Subcutaneous abdominal adipose tissue (tissue), 5 donors: Measurements from ENCODE around the gene INPP5A.
"Not testable (repeated sequence)": the region's sequence is repeated elsewhere in the genome, so short reads cannot be mapped to it uniquely, and the experiment has no call there.

ENCODE experiments used
- H3K27ac ChIP-seq: one replicate; pipeline ENCODE4 v1.7.0; 2013; ENCODE audit warnings: low read depth, mild to moderate bottlenecking, inconsistent platforms, low read length, moderate library complexity
- H3K27me3 ChIP-seq, 5 donors: one replicate each; pipeline ENCODE4 v1.7.0; 2013; ENCODE audit warnings: low read length in 5 of 5, inconsistent platforms in 1 of 5; ENCODE audit not compliant: control insufficient read depth in 5 of 5, insufficient read depth in 4 of 5
- H3K36me3 ChIP-seq, 5 donors: one replicate each; pipeline ENCODE4 v1.7.0; 2013; ENCODE audit warnings: low read length in 5 of 5; ENCODE audit not compliant: control insufficient read depth in 5 of 5, insufficient read depth in 5 of 5
- H3K4me1 ChIP-seq, 5 donors: one replicate each; pipeline ENCODE4 v1.7.0; 2013; ENCODE audit warnings: low read length in 5 of 5, mild to moderate bottlenecking in 3 of 5, moderate library complexity in 1 of 5; ENCODE audit not compliant: control insufficient read depth in 5 of 5, insufficient read depth in 5 of 5
- H3K4me3 ChIP-seq, 5 donors: one replicate each; pipeline ENCODE4 v1.7.0; 2013; ENCODE audit warnings: low read length in 5 of 5, low read depth in 1 of 5
- H3K9ac ChIP-seq, 5 donors: one replicate each; pipeline ENCODE4 v1.7.0; 2013; ENCODE audit warnings: low read length in 5 of 5, mild to moderate bottlenecking in 4 of 5, moderate library complexity in 3 of 5
- H3K9me3 ChIP-seq, 5 donors: one replicate each; pipeline ENCODE4 v1.7.0; 2013; ENCODE audit warnings: low read length in 5 of 5; ENCODE audit not compliant: control insufficient read depth in 5 of 5
- donor health status: healthy.
- donor health status: healthy.
- donor health status: healthy.
- donor health status: healthy.
- donor health status: healthy.

INPP5A gene

DNA sequence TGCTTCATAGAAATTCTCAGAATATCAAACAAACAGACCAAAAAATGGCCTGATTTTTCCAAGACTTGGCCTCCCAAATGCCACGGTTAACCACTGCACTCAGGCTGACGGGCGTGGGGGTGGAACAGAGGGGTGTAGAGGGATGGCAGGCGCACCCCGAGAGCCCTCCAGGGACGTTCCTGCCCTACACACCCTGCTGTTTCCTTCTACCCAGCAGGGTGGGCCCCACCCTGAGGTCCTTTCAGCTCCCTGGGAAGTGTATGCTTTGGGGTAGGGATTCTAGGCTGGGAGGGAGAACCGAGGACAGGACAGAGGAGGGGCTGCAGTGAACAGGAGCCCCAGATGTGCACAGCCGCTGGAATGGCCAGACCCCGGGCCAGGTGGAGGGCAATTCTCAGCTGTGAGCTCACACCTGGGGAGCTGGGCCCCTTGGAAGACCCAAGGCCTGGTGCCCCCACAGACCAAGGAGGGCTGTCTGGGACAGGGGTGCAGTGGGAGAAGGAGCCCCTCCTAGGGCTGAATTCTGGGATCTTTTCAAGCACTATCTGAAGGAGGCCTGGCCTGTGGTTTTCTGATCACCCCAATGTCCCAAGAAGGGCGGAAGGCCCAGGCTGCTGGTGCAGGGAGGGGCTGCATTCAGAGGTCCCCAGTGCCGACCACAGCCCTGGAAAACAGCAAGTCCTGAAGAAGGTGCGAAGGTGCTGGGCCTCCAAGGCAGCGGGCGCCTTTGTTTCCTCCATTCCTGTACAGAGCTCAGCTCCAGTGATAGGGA lies 32.9 kb upstream of the INPP5A start:
- Histone ChIP-seq H3K36me3 (no peaks in the 10 kb centered on the region), H3K9ac (no peak overlapping the region), H3K9me3 (no peaks in the 10 kb centered on the region), H3K27ac (no peak overlapping the region), H3K4me1 (peaks cover 0 to 28% (median 12%) of the 10 kb centered on the region in 5 donors), H3K27me3 (peaks cover 0 to 10% (median 6%) of the 10 kb centered on the region in 5 donors), H3K4me3 (no peak overlapping the region)

DNA sequence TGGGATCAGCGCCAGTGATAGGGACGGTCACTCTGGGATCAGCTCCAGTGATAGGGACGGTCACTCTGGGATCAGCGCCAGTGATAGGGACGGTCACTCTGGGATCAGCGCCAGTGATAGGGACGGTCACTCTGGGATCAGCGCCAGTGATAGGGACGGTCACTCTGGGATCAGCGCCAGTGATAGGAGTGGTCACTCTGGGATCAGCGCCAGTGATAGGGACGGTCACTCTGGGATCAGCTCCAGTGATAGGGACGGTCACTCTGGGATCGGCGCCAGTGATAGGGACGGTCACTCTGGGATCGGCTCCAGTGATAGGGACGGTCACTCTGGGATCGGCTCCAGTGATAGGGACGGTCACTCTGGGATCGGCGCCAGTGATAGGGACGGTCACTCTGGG lies 32.0 kb upstream of the INPP5A start:
- not testable (repeated sequence) for H3K9ac ChIP-seq, H3K27ac ChIP-seq

DNA sequence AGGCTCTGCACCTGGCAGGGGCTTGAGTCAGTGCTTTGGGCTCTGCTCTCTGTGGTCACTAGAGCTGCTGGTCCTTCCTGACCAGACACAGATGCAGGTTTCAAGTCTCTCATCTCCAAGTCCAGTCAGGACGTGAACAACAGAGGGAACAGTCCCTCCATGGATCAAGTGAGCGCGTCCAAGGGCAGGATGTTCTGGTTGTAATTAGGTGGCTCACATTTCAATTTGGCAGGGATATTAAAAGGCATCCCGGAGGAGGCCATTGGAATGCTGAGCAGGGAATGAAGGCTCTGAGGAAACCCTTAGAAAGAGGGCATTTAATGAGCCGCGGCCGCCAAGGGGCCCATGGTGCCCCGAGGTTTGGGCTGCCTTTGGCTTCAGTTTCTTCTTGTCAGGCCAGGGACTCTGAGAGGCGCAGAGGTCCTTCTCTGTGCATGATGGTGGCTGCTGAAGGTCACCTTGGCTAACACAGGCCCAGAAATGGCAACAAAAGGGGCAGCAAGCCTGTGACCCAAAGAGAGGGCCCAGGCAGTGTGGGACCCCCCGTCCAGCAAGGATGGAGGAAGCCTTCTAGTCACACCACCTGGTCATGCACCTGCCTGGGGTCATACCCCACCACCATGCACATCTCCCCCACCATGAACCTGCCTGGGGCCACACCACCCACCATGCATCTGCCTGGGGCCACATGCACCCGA lies 30.7 kb upstream of the INPP5A start:
- no peak overlapping the region for H3K9ac ChIP-seq
- no peaks in the 10 kb centered on the region for H3K9me3 ChIP-seq
- H3K4me1 ChIP-seq, result peaks cover 2 to 31% (median 12%) of the 10 kb centered on the region in 5 donors
- H3K27me3 ChIP-seq, result peaks cover 0 to 8% (median 0%) of the 10 kb centered on the region in 5 donors
- H3K4me3 ChIP-seq, result no peak overlapping the region
- no peaks in the 10 kb centered on the region for H3K36me3 ChIP-seq
- H3K27ac ChIP-seq, result no peak overlapping the region

More for the DNA sequence above, 32.0 kb upstream of the INPP5A start:
- H3K9me3 ChIP-seq, H3K4me3 ChIP-seq, H3K27me3 ChIP-seq, H3K36me3 ChIP-seq: not testable (repeated sequence)
- H3K4me1 ChIP-seq, result peaks cover 0 to 28% (median 12%) of the 10 kb centered on the region in 5 donors

DNA sequence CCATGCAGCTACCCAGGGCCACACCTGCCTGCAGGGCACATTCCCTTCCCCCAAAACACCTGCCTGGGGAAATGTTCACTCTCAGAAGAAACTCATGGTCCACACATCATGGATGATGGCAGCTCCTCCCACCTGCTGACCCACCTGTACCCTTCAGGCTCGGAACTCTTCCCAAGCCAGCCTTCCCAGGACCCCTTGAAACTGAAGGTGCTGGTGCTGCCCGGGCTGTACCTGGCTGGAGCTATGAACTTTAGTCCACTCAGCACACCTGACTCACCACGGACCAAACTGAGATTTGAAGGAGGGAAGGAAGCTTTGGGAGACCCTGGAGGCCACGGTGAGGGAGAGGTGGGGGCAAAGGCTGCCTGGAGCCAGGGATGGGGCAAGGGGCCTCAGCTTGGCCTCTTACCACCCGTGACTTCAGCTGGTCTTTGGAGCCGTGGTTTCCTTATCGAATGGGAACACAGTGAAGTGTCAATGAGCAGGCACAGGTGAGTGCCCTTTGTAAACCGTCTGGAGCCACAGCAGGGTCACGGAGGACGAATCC lies 30.1 kb upstream of the INPP5A start:
- no peak overlapping the region for H3K27ac ChIP-seq

DNA sequence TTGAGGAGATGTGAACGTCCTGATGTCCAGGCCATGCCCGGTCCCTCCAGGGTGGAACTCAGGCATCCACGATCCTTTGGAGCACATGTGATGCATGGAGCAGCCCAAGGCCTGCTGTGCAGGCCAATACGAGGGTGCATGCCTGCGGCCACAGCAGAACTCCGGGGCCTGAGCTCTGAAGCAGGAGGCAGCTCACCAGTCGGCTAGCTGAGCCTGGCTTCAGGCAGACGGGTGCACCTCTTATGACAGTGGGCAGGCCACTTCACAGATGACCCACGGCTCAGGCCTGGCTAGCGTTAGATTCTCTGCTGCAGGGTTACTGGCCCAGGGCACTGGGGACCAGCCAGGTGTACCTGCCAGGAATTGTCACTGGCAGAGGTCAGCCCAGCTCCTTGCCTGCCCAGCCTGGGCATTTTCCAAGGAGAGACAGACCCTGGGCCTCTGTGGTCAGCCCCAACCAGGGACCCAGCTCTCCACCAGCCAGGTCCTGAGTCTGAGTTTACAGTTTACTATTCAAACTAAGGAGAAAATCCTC lies 29.6 kb upstream of the INPP5A start:
- peaks cover 0 to 4% (median 0%) of the 10 kb centered on the region in 5 donors for H3K27me3 ChIP-seq
- H3K4me3 ChIP-seq, result no peak overlapping the region
- H3K9me3 ChIP-seq, result no peaks in the 10 kb centered on the region
- no peak overlapping the region for H3K9ac ChIP-seq
- no peaks in the 10 kb centered on the region for H3K36me3 ChIP-seq
- peaks cover 2 to 31% (median 12%) of the 10 kb centered on the region in 5 donors for H3K4me1 ChIP-seq
- no peak overlapping the region for H3K27ac ChIP-seq

More for the DNA sequence above, 30.1 kb upstream of the INPP5A start:
- no peak overlapping the region for H3K9ac ChIP-seq
- no peak overlapping the region for H3K4me3 ChIP-seq
- peaks cover 0 to 8% (median 0%) of the 10 kb centered on the region in 5 donors for H3K27me3 ChIP-seq
- H3K9me3 ChIP-seq, result no peaks in the 10 kb centered on the region
- no peaks in the 10 kb centered on the region for H3K36me3 ChIP-seq
- H3K4me1 ChIP-seq, result peaks cover 2 to 31% (median 12%) of the 10 kb centered on the region in 5 donors

DNA sequence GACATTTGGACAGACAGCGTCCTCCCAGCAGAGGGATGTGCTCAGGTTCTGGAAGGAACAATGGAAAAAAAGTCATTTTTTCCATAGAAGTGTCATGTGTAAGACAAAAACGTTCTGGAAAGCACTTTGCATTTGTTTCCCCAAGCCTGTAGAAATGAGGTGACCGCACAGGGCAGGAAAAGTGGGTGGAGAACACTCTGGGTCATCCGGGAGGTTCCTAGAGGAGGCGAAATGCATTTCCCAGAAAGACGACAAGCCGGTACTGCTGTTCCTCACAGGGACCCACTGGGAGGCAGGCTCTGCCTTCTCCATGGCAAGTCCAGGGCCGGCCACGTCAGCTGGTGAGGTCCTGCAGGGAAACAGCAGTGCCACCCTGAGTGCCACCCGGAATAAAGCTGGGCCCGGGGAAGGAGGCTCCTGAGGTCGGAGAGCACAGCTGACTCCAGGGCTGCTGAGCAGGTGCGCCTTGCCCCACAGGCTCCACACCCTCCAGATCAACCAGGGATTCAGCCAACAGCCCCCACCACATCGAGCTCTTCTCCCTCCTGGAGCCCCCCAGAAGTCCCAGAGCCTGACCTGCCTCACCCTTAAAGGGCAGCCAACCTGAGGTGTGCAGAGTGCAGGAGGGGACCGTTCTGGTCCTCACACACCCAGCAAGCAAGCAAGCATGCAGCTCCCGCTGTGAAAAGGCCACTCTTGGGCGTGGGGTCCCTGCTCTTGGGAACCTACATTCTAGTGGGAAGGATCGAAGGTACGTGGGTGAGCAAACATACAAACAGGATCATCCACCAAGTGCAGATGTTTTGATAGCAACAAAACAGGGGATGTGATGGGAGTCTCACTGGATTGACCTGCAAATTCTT lies 28.8 kb upstream of the INPP5A start:
- H3K9me3 ChIP-seq, result no peaks in the 10 kb centered on the region
- peaks cover 2 to 31% (median 12%) of the 10 kb centered on the region in 5 donors for H3K4me1 ChIP-seq
- no peak overlapping the region for H3K27ac ChIP-seq
- H3K9ac ChIP-seq, result no peak overlapping the region
- no peak overlapping the region for H3K4me3 ChIP-seq
- peaks cover 0 to 3% (median 0%) of the 10 kb centered on the region in 5 donors for H3K27me3 ChIP-seq
- H3K36me3 ChIP-seq, result no peaks in the 10 kb centered on the region

DNA sequence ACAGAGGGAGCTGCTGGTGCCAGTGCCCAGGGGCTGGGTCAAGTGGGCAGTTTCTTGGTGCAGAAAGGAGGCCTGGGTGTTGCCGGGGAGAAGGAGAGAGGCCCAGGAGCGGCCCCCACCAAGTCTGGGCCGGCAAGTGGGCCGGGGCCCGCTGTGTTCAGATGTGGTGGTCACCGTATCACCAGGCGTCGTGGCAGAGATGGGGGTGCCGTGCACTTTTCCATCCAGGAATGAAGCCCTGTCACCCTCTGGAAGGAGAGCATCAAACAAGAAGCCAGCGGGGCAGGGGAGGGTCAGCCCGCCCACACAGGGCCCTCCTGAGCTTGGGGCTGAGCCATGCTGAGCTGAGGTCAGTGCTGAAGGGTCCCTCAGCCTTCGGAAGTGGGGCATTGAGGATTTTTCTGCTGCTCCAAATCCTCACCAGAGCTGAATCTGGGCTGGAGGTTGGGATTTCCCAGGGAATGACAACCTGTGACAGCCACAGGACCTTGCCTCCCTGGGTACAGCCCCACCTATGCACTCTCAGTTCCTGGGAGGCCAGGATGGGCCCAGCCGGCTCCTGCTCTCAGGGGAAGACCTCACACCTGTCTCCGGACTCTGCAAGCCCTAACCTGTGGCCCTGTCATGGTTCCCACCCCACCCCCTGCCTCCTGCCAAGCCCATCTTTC lies 27.9 kb upstream of the INPP5A start:
- Histone ChIP-seq H3K4me3 (no peak overlapping the region), H3K9ac (no peak overlapping the region), H3K36me3 (no peaks in the 10 kb centered on the region), H3K27me3 (peaks cover 0 to 2% (median 0%) of the 10 kb centered on the region in 5 donors), H3K4me1 (peaks cover 2 to 31% (median 12%) of the 10 kb centered on the region in 5 donors), H3K9me3 (no peaks in the 10 kb centered on the region), H3K27ac (no peak overlapping the region)

DNA sequence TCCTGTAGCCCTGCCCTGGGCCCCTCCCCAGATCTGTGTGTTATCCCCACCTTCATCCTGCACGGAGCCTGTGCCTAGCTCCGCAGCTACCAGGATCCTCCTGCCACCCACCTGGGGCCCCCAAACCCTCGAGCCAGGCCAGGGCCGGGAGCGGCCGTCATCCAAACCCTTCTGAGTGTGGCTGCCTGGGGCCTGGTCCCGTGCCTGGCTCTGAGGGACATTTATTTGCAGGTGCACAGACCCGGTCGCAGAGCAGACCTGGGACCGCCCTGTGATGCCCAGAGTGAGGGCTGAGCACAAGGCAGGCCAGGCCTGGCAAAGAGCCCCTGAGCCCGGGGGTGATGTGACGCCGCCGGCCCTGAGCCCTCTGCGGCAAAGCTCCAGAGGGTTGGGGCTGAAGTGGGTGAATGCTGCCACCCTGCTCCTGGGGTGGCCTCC lies 27.4 kb upstream of the INPP5A start:
- Histone ChIP-seq H3K36me3 (no peaks in the 10 kb centered on the region), H3K4me3 (no peak overlapping the region), H3K9me3 (no peaks in the 10 kb centered on the region), H3K27me3 (no peaks in the 10 kb centered on the region), H3K27ac (no peak overlapping the region), H3K9ac (no peak overlapping the region), H3K4me1 (peaks cover 3 to 37% (median 12%) of the 10 kb centered on the region in 5 donors)
